GM15510 (cell line): ENCODE data around the gene AP2A2.

Experiments used
- POLR2A ChIP-seq: IDR thresholded peaks from 3 replicates; pipeline ENCODE4 v1.6.1; 2011; ENCODE audit warnings: borderline replicate concordance; ENCODE audit not compliant: insufficient read length; ENCODE audit errors: extremely low read depth

The AP2A2 gene

DNA sequence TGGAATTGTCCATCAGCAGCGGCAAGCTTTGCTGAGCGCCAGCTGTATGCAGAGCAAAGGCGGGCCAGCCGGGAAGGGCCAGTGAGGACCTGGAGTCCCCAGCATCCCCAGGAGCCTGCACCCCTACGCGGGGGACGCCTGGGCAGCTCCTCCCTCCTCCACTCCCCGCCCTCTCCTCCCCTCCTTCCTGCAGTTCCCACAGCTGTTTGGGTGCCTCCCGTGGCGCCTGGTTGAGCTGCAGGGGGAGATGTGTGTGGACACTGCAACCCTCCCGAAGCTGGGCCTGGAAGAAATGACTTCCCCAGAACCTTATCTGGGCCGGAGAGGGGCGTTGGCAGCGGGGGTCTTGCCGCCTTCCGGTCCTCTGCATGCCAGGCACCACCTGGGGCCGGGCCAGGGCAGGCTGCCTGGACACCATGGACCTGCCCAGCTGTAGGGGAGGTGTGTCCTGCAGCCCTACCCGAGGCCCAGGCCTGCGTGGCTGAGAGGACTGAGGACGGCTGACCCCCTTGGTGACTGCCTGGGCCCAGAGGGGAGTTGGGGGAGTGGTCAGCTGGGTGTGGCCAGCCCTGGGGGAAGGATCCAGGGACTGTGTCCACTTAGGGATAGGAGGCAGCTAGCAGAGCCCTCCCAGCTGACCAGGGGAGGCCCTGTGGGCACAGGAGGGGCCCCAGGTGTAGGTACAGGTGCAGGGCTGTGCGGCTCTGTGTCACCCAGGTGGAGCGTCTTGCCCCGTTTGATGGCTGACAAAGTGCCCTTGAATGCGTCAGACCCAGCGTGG lies 127.6 kb downstream of the AP2A2 start:
- no peak for TF ChIP-seq POLR2A

DNA sequence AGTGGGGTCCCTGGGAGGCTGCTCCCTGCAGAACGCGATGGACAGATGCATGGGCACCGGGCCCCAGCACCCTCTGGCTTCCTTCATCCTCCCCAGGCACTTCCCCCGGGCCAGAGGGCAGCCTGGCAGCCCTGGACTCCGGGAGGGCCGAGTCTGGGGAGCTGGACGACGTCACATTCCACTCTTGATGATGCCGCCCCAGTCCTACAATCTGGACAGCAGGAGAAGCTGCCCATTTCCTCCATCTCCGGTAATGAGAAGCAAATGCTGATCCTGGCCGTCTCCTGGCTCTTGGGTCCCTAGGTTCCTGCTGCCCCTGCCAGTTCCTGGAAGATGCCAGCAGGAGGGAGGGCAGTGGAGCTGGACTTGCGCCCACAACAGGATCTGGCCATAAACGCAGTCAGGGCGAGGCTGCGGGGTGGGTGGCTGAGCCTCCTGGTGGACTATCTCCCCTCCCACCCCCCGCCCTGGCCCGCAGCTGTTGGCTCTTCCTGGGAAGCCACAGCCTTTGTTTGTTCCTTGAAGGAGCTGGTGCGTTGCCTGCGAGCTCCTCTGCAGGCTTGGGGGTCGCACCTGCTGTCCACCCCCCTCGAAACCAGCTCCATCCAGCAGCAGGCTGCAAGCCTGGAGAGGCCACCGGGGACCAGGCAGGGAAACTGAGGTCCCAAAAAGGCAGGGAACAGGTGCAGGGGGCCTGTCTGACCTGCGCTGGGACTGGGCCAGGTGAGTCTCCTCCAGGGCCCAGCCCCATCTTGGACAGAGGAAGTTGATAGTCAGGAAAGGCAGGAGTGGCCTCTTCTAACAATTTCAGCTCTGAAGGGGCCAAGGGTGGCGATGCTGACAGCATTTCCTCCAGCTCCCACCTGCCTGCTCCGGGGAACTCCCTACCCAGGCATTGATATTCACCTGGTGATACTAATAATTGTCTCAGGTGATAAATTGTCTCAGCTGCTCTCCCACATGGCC lies 128.8 kb downstream of the AP2A2 start:
- TF ChIP-seq POLR2A, result no peak

GRCh38 chr11:1055109-1055703 lies 129.5 kb downstream of the AP2A2 start:
- TF ChIP-seq POLR2A, result no peak

DNA sequence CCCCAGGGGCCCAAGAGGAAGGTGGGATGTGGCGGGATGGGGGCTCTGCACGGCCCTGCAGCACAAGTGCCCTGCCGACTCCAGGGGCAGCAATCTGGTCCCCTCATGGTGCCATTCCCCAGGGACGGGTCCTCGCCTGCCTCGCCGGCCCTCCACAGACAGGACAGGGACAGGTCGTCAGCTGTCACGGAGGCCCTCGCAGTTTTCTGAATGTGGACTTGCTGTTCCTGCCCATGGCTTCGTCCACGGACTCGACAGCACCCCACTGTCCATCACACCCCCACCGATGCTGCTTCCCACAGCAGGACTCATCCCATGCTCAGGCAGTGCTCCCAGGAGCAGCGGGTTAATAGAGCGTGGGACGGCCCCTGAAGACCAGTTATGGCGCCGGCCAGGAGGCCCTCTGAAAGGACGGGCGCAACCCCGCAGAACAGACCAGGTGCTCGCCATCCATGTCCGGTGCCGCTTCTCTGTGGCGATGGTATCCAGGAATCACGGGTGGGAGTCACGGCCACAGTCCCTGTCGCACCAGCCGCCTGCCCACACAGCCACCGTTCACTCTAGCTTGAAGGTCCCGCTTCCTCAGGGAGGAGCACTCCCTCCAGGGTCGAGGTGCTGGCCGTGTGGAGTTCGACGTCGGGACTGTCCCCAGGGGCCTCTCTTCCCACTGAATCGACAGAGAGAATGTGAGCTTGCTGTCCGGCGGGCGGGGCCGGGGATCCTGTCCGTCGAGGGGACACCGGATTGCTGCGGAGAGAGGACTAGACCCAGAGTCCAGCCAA lies 130.5 kb downstream of the AP2A2 start:
- TF ChIP-seq POLR2A, result no peak

DNA sequence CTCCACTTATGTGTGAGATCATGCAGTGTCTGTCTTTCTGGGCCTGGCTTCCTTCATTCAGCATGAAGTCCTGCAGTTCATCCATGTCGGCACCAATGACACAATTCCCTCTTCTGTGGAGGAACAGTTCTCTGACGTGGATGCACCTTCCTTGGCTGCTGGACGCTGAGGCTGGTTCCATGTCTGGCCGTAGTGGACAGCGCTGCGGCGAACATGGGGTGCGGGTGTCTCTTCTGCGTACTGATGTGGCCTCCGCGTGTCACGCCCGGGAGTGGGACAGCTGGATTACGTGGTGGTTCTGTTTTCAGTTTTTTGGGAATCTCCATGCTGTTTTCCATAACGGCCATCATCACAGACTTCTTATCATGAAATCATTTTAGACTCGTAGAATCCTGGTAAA lies 132.1 kb downstream of the AP2A2 start:
- TF ChIP-seq POLR2A, result no peak

GRCh38 chr11:1059759-1060158 lies 134.1 kb downstream of the AP2A2 start:
- TF ChIP-seq POLR2A, result no peak

- TF ChIP-seq POLR2A, result no peak
Observed at GRCh38 chr11:1060410-1060809, 134.7 kb downstream of the AP2A2 start.

GRCh38 chr11:1060852-1061616 lies 135.4 kb downstream of the AP2A2 start:
- TF ChIP-seq POLR2A, result no peak
